Measurements from ENCODE around the gene SPON2. TPM values are rescaled to one million over a fixed set of nuclear protein-coding genes. Genes with fewer than 3 reads are reported as not detected.

SPON2 gene
- total and polyA plus RNA-seq, 3 experiments from 2014 or later = 2.7 to 43.9 (median 3.1) TPM

DNA sequence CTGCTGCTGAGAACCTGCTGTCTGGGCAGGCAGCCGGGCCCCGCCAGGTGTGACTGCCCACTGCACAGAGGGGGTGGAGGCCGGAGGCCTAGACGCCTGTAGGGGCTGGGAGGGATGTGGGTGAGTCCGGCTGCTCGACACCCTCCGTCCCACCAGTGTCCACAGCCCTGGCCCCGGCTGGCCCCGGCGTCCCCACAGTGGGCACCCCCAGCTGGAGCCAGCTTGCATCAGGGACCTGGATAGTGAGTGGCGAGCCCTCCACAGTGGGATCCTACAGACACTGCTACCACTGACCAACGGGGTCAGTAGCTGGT lies 34.7 kb upstream of the SPON2 start:
- DNase-seq = peak in 1 of 5 donors; percentile 45
- Histone ChIP-seq H3K36me3 (ENCODE audit: insufficient read depth, low read length) (peaks cover 7% of the 10 kb centered on the region), H3K9me3 (ENCODE audit: low read length) (no peaks in the 10 kb centered on the region), H3K4me1 (ENCODE audit: insufficient read depth, low read length) (peaks cover 38% of the 10 kb centered on the region), H3K4me3 (ENCODE audit: low read length) (no peak overlapping the region), H3K27me3 (ENCODE audit: insufficient read depth, low read length, poor library complexity, severe bottlenecking) (no peaks in the 10 kb centered on the region), H3K27ac (ENCODE audit: low read depth, low read length) (no peak overlapping the region)
- Mint-ChIP-seq H3K27ac (no peak overlapping the region), H3K4me3 (no peak overlapping the region), H3K27me3 (no peaks in the 10 kb centered on the region), H3K4me1 (peaks cover 27 to 42% (median 28%) of the 10 kb centered on the region in 3 donors), H3K9me3 (no peaks in the 10 kb centered on the region), H3K36me3 (peaks cover 0 to 19% (median 6%) of the 10 kb centered on the region in 3 donors)
- CTCF ChIA-PET = interaction anchor here (1.1 to 1.2 kb wide), 2 partner anchors 10 to 40 kb away, joined by 3 read pairs; no protein-coding TSS in a partner anchor
- POLR2A ChIA-PET = no interaction called here

DNA sequence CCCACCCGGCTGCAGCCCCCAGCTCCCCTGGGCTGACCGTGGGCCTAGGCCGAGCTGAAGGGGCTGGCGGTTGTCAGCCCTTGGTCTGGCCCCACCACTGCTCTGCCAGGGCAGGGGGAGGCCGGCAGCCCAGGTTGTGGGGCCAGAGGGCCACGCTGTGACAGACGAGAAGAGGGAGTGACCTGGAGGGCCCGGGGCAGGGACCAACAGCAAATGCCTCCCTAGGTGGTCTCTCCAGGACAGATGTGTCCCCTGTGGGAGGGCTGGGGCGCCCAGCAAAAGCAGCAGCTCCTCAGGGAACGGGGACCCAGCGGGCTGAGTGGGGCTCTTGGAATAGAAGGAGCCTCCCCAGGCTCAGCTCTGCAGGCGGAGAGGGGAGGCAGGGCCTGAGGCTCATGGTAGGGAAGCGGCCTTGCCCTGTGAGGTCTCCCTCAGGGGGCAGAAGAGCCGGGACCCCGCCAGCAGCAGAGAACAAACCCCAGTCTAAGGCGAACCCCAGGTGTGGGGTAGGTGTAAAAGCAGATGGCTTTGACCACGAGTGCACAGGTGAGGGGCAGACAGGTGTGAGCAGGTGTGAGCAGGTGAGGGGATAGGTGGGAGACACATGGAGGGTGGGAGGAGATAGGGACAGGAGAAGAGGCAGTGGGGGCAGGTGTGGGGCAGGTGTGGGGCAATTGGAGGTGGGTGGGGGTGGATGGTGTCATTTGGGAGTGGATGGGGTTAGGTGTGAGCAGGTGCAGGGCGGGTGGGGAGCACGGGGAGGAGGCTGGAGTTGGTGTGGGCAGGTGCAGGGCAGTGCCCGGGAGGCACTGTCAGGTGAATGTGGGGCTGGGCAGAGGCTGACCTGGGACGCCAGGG lies 34.1 kb upstream of the SPON2 start:
- no peaks in the 10 kb centered on the region for H3K27me3 ChIP-seq (ENCODE audit: insufficient read depth, low read length, poor library complexity, severe bottlenecking)
- Mint-ChIP-seq H3K4me3 (no peak overlapping the region), H3K9me3 (no peaks in the 10 kb centered on the region), H3K4me1 (peaks cover 32 to 48% (median 34%) of the 10 kb centered on the region in 3 donors), H3K36me3 (peaks cover 0 to 14% (median 2%) of the 10 kb centered on the region in 3 donors), H3K27ac (peak overlapping the region in 3 of 8 donors; percentile 36 to 69 (median 63)), H3K27me3 (no peaks in the 10 kb centered on the region)
- ChIA-PET POLR2A (no interaction called here), CTCF (interaction anchor here (1.1 to 3.4 kb wide), 4 partner anchors 10 to 62 kb away, joined by 3 to 13 read pairs (median 3); no protein-coding TSS in a partner anchor)
- no peak overlapping the region for H3K4me3 ChIP-seq (ENCODE audit: low read length)
- H3K4me1 ChIP-seq (ENCODE audit: insufficient read depth, low read length) = peaks cover 42% of the 10 kb centered on the region
- peak in 1 of 5 donors; percentile 40 for DNase-seq
- no peaks in the 10 kb centered on the region for H3K9me3 ChIP-seq (ENCODE audit: low read length)
- H3K36me3 ChIP-seq (ENCODE audit: insufficient read depth, low read length) = peaks cover 7% of the 10 kb centered on the region
- H3K27ac ChIP-seq (ENCODE audit: low read depth, low read length) = no peak overlapping the region

DNA sequence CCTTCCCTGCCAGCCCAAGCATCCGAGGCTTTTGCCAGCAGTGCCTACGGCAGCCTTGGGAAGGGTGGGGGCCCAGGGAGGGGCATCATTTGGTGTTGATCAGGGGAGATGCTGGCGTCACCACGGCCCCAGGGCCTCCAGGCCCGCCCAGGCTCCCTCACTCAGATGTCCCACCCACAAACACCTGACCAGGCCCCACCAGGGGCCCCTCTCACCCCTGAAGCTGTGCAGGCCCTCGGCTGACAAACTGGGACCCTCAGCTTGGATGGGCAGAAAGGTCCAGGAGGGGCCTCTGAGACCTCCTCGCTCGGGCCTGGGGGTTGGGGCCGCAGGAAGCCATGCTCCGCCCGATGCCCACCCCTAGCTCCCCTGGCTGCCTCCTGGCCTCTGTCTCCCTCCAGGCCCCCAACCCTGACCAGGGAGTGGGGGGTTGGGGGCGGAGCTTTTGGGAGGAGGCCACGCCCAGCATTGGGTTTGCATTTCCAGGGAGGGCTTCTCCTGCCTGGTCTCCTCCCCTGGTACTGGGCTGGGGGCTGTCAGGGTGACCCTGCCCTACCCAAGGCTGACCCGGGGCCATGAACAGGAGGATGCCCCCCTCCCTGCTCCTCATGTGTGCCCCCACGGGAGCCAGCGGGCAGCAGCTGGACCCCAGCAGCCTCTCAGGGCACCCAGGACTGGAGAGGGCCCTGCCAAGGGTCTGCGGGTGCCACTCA lies 33.4 kb upstream of the SPON2 start:
- Mint-ChIP-seq H3K27ac (no peak overlapping the region), H3K36me3 (peaks cover 0 to 7% (median 0%) of the 10 kb centered on the region in 3 donors), H3K27me3 (no peaks in the 10 kb centered on the region), H3K4me1 (peaks cover 34 to 53% (median 37%) of the 10 kb centered on the region in 3 donors), H3K9me3 (no peaks in the 10 kb centered on the region), H3K4me3 (no peak overlapping the region)
- H3K9me3 ChIP-seq (ENCODE audit: low read length) = no peaks in the 10 kb centered on the region
- H3K4me1 ChIP-seq (ENCODE audit: insufficient read depth, low read length) = peaks cover 47% of the 10 kb centered on the region
- H3K36me3 ChIP-seq (ENCODE audit: insufficient read depth, low read length) = peaks cover under 1% of the 10 kb centered on the region
- POLR2A ChIA-PET = interaction anchor here (0.6 kb wide), 1 partner anchor 42 kb away, joined by 3 read pairs; no protein-coding TSS in a partner anchor
- no peaks in the 10 kb centered on the region for H3K27me3 ChIP-seq (ENCODE audit: insufficient read depth, low read length, poor library complexity, severe bottlenecking)
- no peak overlapping the region for H3K4me3 ChIP-seq (ENCODE audit: low read length)
- no peak overlapping the region for H3K27ac ChIP-seq (ENCODE audit: low read depth, low read length)
- CTCF ChIA-PET = interaction anchor here (1.2 to 3.4 kb wide), 4 partner anchors 10 to 62 kb away, joined by 3 to 13 read pairs (median 3); no protein-coding TSS in a partner anchor
- DNase-seq = peak in 1 of 5 donors; percentile 46

DNA sequence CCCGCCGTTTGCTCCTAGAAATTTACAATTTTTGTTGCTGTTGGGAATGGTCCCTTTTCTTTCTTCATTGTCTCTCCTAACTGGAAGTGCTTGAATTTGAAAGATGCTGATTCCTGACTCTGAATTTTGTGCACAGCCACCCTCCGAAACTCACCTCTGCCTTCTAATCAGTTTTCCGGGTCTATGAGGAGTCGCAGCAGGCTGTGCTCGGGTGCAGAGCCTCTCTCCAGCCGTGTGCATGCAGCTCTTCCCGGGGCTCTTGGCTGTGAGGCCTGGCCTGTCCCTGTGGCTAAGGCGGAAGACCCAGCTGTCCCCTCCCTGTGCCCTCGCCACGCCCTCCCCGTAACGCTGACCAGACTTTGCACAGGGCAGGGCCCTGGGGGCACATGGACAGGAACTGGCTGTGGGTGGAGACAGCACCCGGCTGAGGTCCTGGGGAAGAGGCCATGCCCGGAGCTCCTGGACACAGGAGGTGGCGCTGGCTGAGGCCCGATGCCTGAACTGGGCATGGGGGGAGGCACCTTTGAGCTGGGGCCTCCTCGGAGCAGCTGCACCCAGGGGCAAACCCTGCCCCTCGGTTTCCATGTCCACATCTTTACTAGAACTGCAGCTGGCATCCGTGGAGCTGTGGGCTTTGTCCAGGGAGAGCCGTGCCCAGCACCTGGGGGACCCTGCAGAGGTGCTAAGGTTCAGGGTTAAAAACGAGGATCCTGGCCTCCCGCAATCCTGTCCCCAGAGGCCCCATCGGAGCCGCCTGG lies 32.6 kb upstream of the SPON2 start:
- CTCF ChIA-PET = interaction anchor here (1.2 to 3.4 kb wide), 3 partner anchors 11 to 63 kb away, joined by 3 to 13 read pairs (median 3); no protein-coding TSS in a partner anchor
- peaks cover 0 to 5% (median 0%) of the 10 kb centered on the region in 3 donors for H3K36me3 Mint-ChIP-seq
- H3K9me3 Mint-ChIP-seq = no peaks in the 10 kb centered on the region
- peaks cover 41 to 60% (median 42%) of the 10 kb centered on the region in 3 donors for H3K4me1 Mint-ChIP-seq
- no peaks in the 10 kb centered on the region for H3K27me3 ChIP-seq (ENCODE audit: insufficient read depth, low read length, poor library complexity, severe bottlenecking)
- POLR2A ChIA-PET = interaction anchor here (0.6 kb wide), 1 partner anchor 42 kb away, joined by 3 read pairs; no protein-coding TSS in a partner anchor
- H3K27ac ChIP-seq (ENCODE audit: low read depth, low read length) = no peak overlapping the region
- H3K36me3 ChIP-seq (ENCODE audit: insufficient read depth, low read length) = no peaks in the 10 kb centered on the region
- H3K4me3 Mint-ChIP-seq = peak overlapping the region in 4 of 7 donors; percentile 34 to 80 (median 49)
- H3K27me3 Mint-ChIP-seq = no peaks in the 10 kb centered on the region
- no peak overlapping the region for H3K4me3 ChIP-seq (ENCODE audit: low read length)
- peak overlapping the region in 7 of 8 donors; percentile 39 to 100 (median 93) for H3K27ac Mint-ChIP-seq
- H3K9me3 ChIP-seq (ENCODE audit: low read length) = no peaks in the 10 kb centered on the region
- peak in 1 of 5 donors; percentile 45 for DNase-seq
- H3K4me1 ChIP-seq (ENCODE audit: insufficient read depth, low read length) = peaks cover 54% of the 10 kb centered on the region

DNA sequence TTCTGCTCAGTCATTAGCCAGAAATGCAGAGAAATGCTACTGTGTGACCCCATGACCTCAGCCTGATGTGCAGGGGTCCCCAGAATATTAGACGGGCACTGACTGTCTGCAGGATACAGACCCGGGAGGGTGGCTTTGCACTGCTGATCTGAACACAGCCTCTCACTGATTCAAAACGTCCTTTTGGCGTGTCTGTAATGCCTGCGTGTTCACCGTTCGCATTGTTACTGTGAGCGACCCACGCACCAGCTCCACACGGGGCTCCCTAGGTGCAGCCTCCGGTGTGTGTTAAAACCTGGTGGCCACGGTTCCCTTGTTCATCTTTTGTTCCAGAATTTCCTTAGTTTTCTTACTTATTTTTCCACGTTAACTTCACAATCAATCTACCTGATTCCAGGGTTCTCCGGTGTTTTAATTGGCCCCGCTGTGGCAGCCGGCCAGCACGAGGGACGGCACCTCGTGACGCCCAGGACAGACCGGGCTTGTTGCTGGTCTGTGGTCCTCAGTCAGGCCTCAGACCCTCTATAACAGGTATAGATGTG lies 32.0 kb upstream of the SPON2 start:
- Mint-ChIP-seq H3K4me1 (peaks cover 44 to 65% (median 45%) of the 10 kb centered on the region in 3 donors), H3K4me3 (peak overlapping the region in 6 of 7 donors; percentile 49 to 93 (median 76)), H3K36me3 (peaks cover 0 to 4% (median 0%) of the 10 kb centered on the region in 3 donors), H3K9me3 (no peaks in the 10 kb centered on the region), H3K27ac (peak overlapping the region; percentile 92 to 100 (median 98)), H3K27me3 (no peaks in the 10 kb centered on the region)
- peaks cover 58% of the 10 kb centered on the region for H3K4me1 ChIP-seq (ENCODE audit: insufficient read depth, low read length)
- H3K9me3 ChIP-seq (ENCODE audit: low read length) = no peaks in the 10 kb centered on the region
- H3K27me3 ChIP-seq (ENCODE audit: insufficient read depth, low read length, poor library complexity, severe bottlenecking) = no peaks in the 10 kb centered on the region
- ChIA-PET POLR2A (interaction anchor here (0.5 to 3.2 kb wide), 4 partner anchors 27 to 61 kb away, joined by 3 to 16 read pairs (median 4); partner anchors contain the start of gene CTBP1), CTCF (interaction anchor here (1.0 to 5.5 kb wide), 5 partner anchors 12 to 64 kb away, joined by 3 to 38 read pairs (median 13); no protein-coding TSS in a partner anchor)
- H3K27ac ChIP-seq (ENCODE audit: low read depth, low read length) = peak overlapping the region; percentile 11
- H3K4me3 ChIP-seq (ENCODE audit: low read length) = peak overlapping the region; percentile 14
- peak in 1 of 5 donors; percentile 50 for DNase-seq
- H3K36me3 ChIP-seq (ENCODE audit: insufficient read depth, low read length) = no peaks in the 10 kb centered on the region

DNA sequence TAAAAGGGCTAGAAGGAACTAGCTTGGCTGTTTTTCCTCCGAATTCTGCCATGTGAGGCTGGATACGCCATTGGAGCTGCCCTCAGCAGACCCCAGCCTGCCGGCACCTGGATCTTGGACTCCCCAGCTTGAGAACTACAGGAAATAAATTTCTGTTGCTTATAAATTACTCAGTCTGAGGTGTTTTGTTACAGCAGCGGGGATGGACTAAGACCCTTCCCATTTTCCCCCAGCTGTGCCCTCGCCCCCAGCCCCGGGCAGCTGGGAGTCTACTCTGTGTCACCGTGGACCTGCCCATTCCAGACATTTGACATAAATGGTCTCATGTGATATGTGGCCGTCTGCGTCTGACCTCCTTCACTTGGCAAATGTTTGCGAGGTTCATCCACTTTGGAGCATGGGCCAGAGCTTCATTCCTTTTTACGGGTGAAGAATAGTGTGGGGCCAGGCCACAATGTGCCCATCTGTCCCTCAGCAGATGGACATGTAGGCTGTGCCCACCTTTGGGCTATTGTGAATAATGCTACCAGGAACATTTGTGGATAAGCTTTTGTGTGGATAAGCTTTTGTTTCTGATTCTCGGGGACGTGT lies 30.7 kb upstream of the SPON2 start:
- Mint-ChIP-seq H3K4me3 (peak overlapping the region; percentile 49 to 93 (median 74)), H3K9me3 (no peaks in the 10 kb centered on the region), H3K36me3 (peaks cover 2 to 7% (median 3%) of the 10 kb centered on the region in 3 donors), H3K27ac (peak overlapping the region; percentile 92 to 100 (median 98)), H3K27me3 (no peaks in the 10 kb centered on the region), H3K4me1 (peaks cover 47 to 68% (median 58%) of the 10 kb centered on the region in 3 donors)
- no peaks in the 10 kb centered on the region for H3K36me3 ChIP-seq (ENCODE audit: insufficient read depth, low read length)
- peak overlapping the region; percentile 81 for H3K27ac ChIP-seq (ENCODE audit: low read depth, low read length)
- ChIA-PET POLR2A (interaction anchor here (0.7 to 3.2 kb wide), 9 partner anchors 14 to 143 kb away, joined by 3 to 16 read pairs (median 4); partner anchors contain the start of genes CTBP1, MAEA and UVSSA), CTCF (interaction anchor here (0.6 to 5.5 kb wide), 8 partner anchors 13 to 65 kb away, joined by 3 to 38 read pairs (median 4); no protein-coding TSS in a partner anchor)
- H3K4me3 ChIP-seq (ENCODE audit: low read length) = peak overlapping the region; percentile 59
- H3K4me1 ChIP-seq (ENCODE audit: insufficient read depth, low read length) = peaks cover 58% of the 10 kb centered on the region
- peak in 1 of 5 donors; percentile 40 for DNase-seq
- H3K9me3 ChIP-seq (ENCODE audit: low read length) = no peaks in the 10 kb centered on the region
- H3K27me3 ChIP-seq (ENCODE audit: insufficient read depth, low read length, poor library complexity, severe bottlenecking) = no peaks in the 10 kb centered on the region

Data from CD8-positive, alpha-beta memory T cell (primary cell).